SU-DHL-6 (cell line): ENCODE measurements around the gene SCARB2.
A peak's percentile ranks its signal among the peaks of the same experiment; 100 is the strongest.

Source experiments
- H2AFZ ChIP-seq: fragments of 200-600 bp; sonication (generic); 2 replicates; pipeline ENCODE4 v1.6.1; 2014; ENCODE audit warnings: low read depth, mild to moderate bottlenecking, moderate library complexity, mixed read lengths, antibody characterized with exemption, low read length; ENCODE audit not compliant: severe bottlenecking
- H3F3A ChIP-seq: fragments of 200-600 bp; shearing (Covaris generic); 2 replicates; pipeline ENCODE4 v1.6.0; 2016; ENCODE audit warnings: antibody characterized with exemption, mild to moderate bottlenecking; ENCODE audit not compliant: insufficient read depth
- H3K27ac ChIP-seq: fragments of 200-600 bp; sonication (generic); 2 replicates; pipeline ENCODE4 v1.5.1; 2016; ENCODE audit warnings: low read depth, mild to moderate bottlenecking, low read length, moderate library complexity, mixed read lengths
- H3K27me3 ChIP-seq: fragments of 200-600 bp; sonication (generic), shearing (Covaris generic); 2 replicates; pipeline ENCODE4 v1.6.0; 2014; ENCODE audit warnings: mild to moderate bottlenecking, low read length
- H3K36me3 ChIP-seq: fragments of 200-600 bp; sonication (generic); 2 replicates; pipeline ENCODE4 v1.6.1; 2014; ENCODE audit warnings: mild to moderate bottlenecking, low read length, mixed read lengths
- H3K4me2 ChIP-seq: fragments of 300-600, 200-600 bp; shearing (Covaris generic), sonication (generic); 2 replicates; pipeline ENCODE4 v1.6.0; 2014; ENCODE audit warnings: low read length, low read depth, mild to moderate bottlenecking; ENCODE audit not compliant: poor library complexity, severe bottlenecking
- H3K4me3 ChIP-seq: fragments of 200-600 bp; sonication (generic); 2 replicates; pipeline ENCODE4 v1.5.1; 2014; ENCODE audit warnings: antibody characterized with exemption, low read length, mild to moderate bottlenecking, mixed read lengths; ENCODE audit not compliant: insufficient read depth, poor library complexity, severe bottlenecking
- H3K79me2 ChIP-seq: fragments of 200-600 bp; sonication (generic); 2 replicates; pipeline ENCODE4 v1.6.1; 2014; ENCODE audit warnings: mild to moderate bottlenecking, low read length, moderate library complexity; ENCODE audit not compliant: insufficient read depth
- H3K9ac ChIP-seq: fragments of 200-600 bp; sonication (generic); 2 replicates; pipeline ENCODE4 v1.7.0; 2014; ENCODE audit warnings: mild to moderate bottlenecking, low read length
- H3K9me2 ChIP-seq: fragments of 200-600 bp; sonication (generic); replicated peaks from 2 replicates; pipeline ENCODE4 v1.6.1; 2014; ENCODE audit warnings: low read length; ENCODE audit not compliant: insufficient read depth
- H3K9me3 ChIP-seq: fragments of 200-600 bp; sonication (generic); 2 replicates; pipeline ENCODE4 v1.6.1; 2014; ENCODE audit warnings: low read length, mixed read lengths; ENCODE audit not compliant: insufficient read depth
- H4K20me1 ChIP-seq: fragments of 200-600 bp; sonication (generic); 2 replicates; pipeline ENCODE4 v1.6.1; 2014; ENCODE audit warnings: low read depth, mild to moderate bottlenecking, antibody characterized with exemption, low read length, moderate library complexity, mixed read lengths
- EZH2phosphoT487 ChIP-seq: fragments of 200-600 bp; sonication (generic), shearing (Covaris generic); conservative IDR thresholded peaks from 2 replicates; pipeline ENCODE4 v1.6.1; 2018; ENCODE audit warnings: mild to moderate bottlenecking, antibody characterized with exemption, low read length, moderate library complexity, mixed read lengths
- TF ChIP-seq, protein P1 (sequence below): fragments of 200-600 bp; sonication (generic); IDR thresholded peaks from one replicate; pipeline ENCODE4 v1.5.1; 2017; ENCODE audit warnings: antibody characterized with exemption, mild to moderate bottlenecking, low read length, moderate library complexity; ENCODE audit not compliant: insufficient read depth, poor library complexity, severe bottlenecking

Gene SCARB2

DNA sequence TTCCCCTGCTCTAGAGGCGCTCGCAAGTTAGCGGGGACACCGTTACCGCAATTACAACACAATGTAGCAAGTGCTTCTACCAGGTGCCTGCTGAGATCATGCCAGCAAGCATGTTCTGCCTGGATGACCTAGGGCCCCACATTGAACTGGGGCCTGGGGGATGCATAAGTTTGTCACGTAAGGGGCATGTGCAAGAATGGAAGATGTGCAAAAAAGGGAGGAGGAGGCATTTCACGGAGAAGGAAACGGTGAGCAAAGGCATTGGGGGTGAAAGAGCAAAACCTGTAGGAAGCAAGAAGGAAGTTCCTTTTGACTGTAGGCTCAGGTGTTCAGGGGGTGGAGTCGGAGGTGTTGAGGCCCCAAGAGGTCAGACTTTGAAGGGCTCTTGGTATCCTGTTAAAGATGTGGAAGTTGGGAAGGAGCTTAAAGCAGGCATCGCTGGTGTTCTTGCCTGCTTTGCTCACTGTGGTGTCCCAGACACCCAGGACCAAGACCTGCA, 602 bp upstream of the SCARB2 start:
- peak overlapping the region; percentile 50 for H3K9ac ChIP-seq
- H4K20me1 ChIP-seq: no peaks in the 10 kb centered on the region
- no peaks in the 10 kb centered on the region for H3K9me2 ChIP-seq
- H3K9me3 ChIP-seq: no peaks in the 10 kb centered on the region
- no peak overlapping the region for H3K27ac ChIP-seq
- no peaks in the 10 kb centered on the region for H3F3A ChIP-seq
- TF ChIP-seq, protein P1, sequence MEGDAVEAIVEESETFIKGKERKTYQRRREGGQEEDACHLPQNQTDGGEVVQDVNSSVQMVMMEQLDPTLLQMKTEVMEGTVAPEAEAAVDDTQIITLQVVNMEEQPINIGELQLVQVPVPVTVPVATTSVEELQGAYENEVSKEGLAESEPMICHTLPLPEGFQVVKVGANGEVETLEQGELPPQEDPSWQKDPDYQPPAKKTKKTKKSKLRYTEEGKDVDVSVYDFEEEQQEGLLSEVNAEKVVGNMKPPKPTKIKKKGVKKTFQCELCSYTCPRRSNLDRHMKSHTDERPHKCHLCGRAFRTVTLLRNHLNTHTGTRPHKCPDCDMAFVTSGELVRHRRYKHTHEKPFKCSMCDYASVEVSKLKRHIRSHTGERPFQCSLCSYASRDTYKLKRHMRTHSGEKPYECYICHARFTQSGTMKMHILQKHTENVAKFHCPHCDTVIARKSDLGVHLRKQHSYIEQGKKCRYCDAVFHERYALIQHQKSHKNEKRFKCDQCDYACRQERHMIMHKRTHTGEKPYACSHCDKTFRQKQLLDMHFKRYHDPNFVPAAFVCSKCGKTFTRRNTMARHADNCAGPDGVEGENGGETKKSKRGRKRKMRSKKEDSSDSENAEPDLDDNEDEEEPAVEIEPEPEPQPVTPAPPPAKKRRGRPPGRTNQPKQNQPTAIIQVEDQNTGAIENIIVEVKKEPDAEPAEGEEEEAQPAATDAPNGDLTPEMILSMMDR: no peak
- no peak for TF ChIP-seq EZH2phosphoT487
- no peaks in the 10 kb centered on the region for H3K36me3 ChIP-seq
- H3K4me3 ChIP-seq: peak overlapping the region; percentile 50
- peak overlapping the region; percentile 93 for H2AFZ ChIP-seq
- no peaks in the 10 kb centered on the region for H3K79me2 ChIP-seq
- peak overlapping the region; percentile 73 for H3K4me2 ChIP-seq
- H3K27me3 ChIP-seq: no peaks in the 10 kb centered on the region

DNA sequence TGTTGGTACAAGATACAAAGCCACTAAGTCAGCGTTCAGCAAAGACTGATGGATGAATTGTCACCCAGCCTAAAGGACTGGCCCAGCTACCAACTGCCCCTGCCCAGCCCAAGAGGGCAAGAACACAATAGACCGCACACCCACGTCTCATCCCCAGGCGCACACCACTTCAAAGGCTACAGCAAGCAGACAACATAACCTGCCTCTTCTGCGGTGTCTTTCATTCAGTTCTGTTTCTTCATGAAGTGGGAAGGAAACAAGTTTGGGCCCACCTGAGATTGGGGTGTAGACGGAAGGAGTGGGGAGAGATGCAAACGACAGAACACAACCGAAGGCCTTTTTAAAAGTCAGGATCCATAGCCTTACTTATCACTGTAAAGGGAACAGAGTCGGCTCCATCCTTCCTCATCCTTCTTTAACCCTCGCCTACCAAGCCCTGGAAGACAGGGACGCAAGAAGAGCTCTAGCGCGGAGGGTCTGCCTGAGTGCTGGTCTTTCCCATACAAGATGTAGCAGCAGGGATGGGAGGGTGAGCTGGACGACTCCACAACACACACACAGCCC, 691 bp downstream of the SCARB2 start:
- H3K9ac ChIP-seq: peak overlapping the region; percentile 50; the same call in 1 of the 2 replicates
- no peaks in the 10 kb centered on the region for H3K36me3 ChIP-seq
- H4K20me1 ChIP-seq: no peaks in the 10 kb centered on the region
- no peak overlapping the region for H3K4me3 ChIP-seq
- H3K4me2 ChIP-seq: peak overlapping the region; percentile 73
- no peaks in the 10 kb centered on the region for H3K27me3 ChIP-seq
- H3K27ac ChIP-seq: no peak overlapping the region
- TF ChIP-seq, protein P1: no peak
- TF ChIP-seq EZH2phosphoT487: no peak
- H2AFZ ChIP-seq: peak overlapping the region; percentile 59
- H3K9me2 ChIP-seq: no peaks in the 10 kb centered on the region
- H3F3A ChIP-seq: no peaks in the 10 kb centered on the region
- no peaks in the 10 kb centered on the region for H3K9me3 ChIP-seq
- H3K79me2 ChIP-seq: no peaks in the 10 kb centered on the region

DNA sequence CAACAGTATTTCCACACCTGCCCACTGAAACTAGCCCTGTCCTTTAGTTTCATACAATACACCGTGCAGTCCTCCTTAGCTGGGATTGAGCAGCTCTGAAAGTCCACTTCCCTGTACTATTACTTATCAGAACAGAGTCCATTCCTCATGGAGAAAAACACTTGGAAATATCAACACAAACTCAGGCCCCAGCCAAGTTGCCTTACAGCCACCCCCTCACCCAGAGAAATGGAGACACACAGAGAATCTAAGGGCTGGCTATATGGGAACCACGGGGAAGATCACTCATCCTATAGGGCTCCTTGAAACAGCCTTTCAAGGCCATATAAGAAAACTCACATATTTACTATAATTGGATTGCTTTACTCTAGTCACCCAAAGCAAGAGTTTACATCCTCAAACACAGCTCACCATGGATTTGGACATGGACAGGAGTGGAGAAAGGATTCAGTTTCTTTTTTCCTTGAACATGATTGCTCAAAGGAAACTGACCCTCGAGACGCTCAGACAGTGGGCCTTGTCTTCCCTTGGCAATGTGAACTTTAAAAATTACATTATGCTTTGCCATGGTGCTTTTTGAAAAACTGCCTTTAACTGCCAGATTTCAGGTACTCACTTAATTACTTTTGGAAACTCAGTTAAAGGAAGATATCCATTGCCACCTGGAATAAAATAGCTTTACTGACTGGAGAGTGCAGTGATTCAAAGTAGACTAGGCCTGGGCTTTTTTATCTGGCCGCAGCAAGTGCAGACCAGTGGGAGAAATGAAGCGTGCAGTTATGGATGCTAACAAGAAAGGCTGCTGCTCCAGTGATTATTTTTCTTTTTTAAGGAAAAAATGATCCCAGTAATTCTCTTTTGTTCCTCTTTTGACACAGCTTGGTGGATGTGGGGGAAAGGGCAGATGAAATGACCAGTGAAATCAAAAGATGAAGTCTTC, 1.6 kb downstream of the SCARB2 start:
- TF ChIP-seq EZH2phosphoT487: no peak
- TF ChIP-seq, protein P1: no peak
- Histone ChIP-seq H3K9me3 (no peaks in the 10 kb centered on the region), H3K9ac (no peak overlapping the region), H3K27ac (no peak overlapping the region), H3K79me2 (no peaks in the 10 kb centered on the region), H3K4me2 (no peak overlapping the region), H3F3A (no peaks in the 10 kb centered on the region), H2AFZ (no peak overlapping the region), H3K27me3 (no peaks in the 10 kb centered on the region), H3K36me3 (no peaks in the 10 kb centered on the region), H3K9me2 (no peaks in the 10 kb centered on the region), H4K20me1 (no peaks in the 10 kb centered on the region), H3K4me3 (no peak overlapping the region)
